Left lung (tissue), 10 donors: Measurements from ENCODE around the gene MRTFB. TPM values are rescaled to one million over a fixed set of nuclear protein-coding genes. Genes with fewer than 3 reads are reported as not detected.
A peak's percentile ranks its signal among the peaks of the same experiment; 100 is the strongest.

Experiments
- ATAC-seq: fragments of 200-7000 bp; cut with Tn5 transposase; one replicate; pipeline ENCODE4 v1.9.1; 2020; ENCODE audit warnings: moderate library complexity
- DNase-seq, 4 donors: peaks; one replicate each; pipeline ENCODE4 v3.0.0-alpha.2; 2013 to 2020
- H3K27ac ChIP-seq, 2 donors: fragments of 200-600 bp; sonication (generic) in 1 of 2; one replicate each; pipeline versions ENCODE4 v1.5.0 to v1.8.0; 2020 to 2021
- H3K27me3 ChIP-seq, 2 donors: fragments of 200-600 bp; sonication (generic) in 1 of 2; one replicate each; pipeline versions ENCODE4 v1.5.0 to v1.8.0; 2020 to 2021
- H3K36me3 ChIP-seq, 2 donors: fragments of 200-600 bp; sonication (generic) in 1 of 2; one replicate each; pipeline versions ENCODE4 v1.5.0 to v1.8.0; 2020 to 2021
- H3K4me1 ChIP-seq, 2 donors: fragments of 200-600 bp; one replicate each; pipeline ENCODE4 v1.8.0; 2021
- H3K4me3 ChIP-seq, 2 donors: fragments of 200-600 bp; sonication (generic) in 1 of 2; one replicate each; pipeline versions ENCODE4 v1.5.0 to v1.8.0; 2020 to 2021; ENCODE audit warnings: mild to moderate bottlenecking in 1 of 2
- H3K9me3 ChIP-seq, 2 donors: fragments of 200-600 bp; sonication (generic) in 1 of 2; one replicate each; pipeline versions ENCODE4 v1.5.0 to v1.8.0; 2020 to 2021
- CTCF ChIP-seq, 2 donors: fragments of 200-600 bp; sonication (generic) in 1 of 2; IDR thresholded peaks; one replicate each; pipeline versions ENCODE4 v1.5.0 to v1.8.0; 2021; ENCODE audit warnings: antibody characterized with exemption in 2 of 2
- intact Hi-C, 2 donors: fragments of 100-400 bp; cut with DNase I; formaldehyde crosslinking; loops; one replicate each; pipeline versions ENCODE4 v1.11.2 to v1.14.2; 2022
- polyA plus RNA-seq, 6 donors: library from polyadenylated mRNA; unstranded; fragments of 120-200 nt; gene quantifications; one replicate each; pipeline ENCODE4 v1.2.1, GENCODE V29; 2013; ENCODE audit not compliant: insufficient read length in 6 of 6
- total RNA-seq, 2 donors: library from RNA; stranded (reverse); fragmentation: NEBNext Ultra II Directional; extraction: Animal tissue kit (Norgen Biotek cat#: 25700); gene quantifications; one replicate each; pipeline ENCODE4 v1.2.1, GENCODE V29; 2021
- donor health status: DM: no; HTN: yes; CAD: no.
- donor health status: DM: no; HTN: no; CAD: no.

MRTFB gene
- total and polyA plus RNA-seq, 8 donors: 34.4 to 48.9 (median 36.7) TPM

- Histone ChIP-seq H3K4me1 (peaks cover 23 to 26% of the 10 kb centered on the region in 2 donors), H3K36me3 (no peaks in the 10 kb centered on the region), H3K9me3 (no peaks in the 10 kb centered on the region), H3K27me3 (no peaks in the 10 kb centered on the region), H3K4me3 (no peak overlapping the region), H3K27ac (peak overlapping the region in 1 of 2 donors; percentile 35)
- intact Hi-C loops: no loop called here
- no peak for TF ChIP-seq CTCF (IDR thresholded peaks at IDR 0.05)
- ATAC-seq (peak; percentile 30), DNase-seq (no peak)
Measured at GRCh38 chr16:14087590-14088154, 16.6 kb downstream of the MRTFB start.

- Histone ChIP-seq H3K27me3 (no peaks in the 10 kb centered on the region), H3K9me3 (no peaks in the 10 kb centered on the region), H3K4me3 (no peak overlapping the region), H3K36me3 (no peaks in the 10 kb centered on the region), H3K27ac (peak overlapping the region in 1 of 2 donors; percentile 33), H3K4me1 (peaks cover 23 to 26% of the 10 kb centered on the region in 2 donors)
- peak; percentile 52 for ATAC-seq
- TF ChIP-seq CTCF (IDR thresholded peaks at IDR 0.05): no peak
- intact Hi-C loops: no loop called here
- DNase-seq: no peak
Measured at GRCh38 chr16:14088155-14088753, 17.1 kb downstream of the MRTFB start.

GRCh38 chr16:14089283-14089823 is 18.2 kb downstream of the MRTFB start:
- peaks cover 23 to 30% of the 10 kb centered on the region in 2 donors for H3K4me1 ChIP-seq
- ATAC-seq: no peak

GRCh38 chr16:14092561-14092960 is 21.4 kb downstream of the MRTFB start:
- ATAC-seq: no peak
- H3K9me3 ChIP-seq: no peaks in the 10 kb centered on the region
- H3K27me3 ChIP-seq: no peaks in the 10 kb centered on the region
- intact Hi-C loops: no loop called here
- H3K4me1 ChIP-seq: peaks cover 11 to 37% of the 10 kb centered on the region in 2 donors
- peak overlapping the region in 1 of 2 donors; percentile 21 for H3K27ac ChIP-seq
- H3K36me3 ChIP-seq: no peaks in the 10 kb centered on the region
- no peak for DNase-seq
- no peak overlapping the region for H3K4me3 ChIP-seq
- TF ChIP-seq CTCF (IDR thresholded peaks at IDR 0.05): no peak

More at GRCh38 chr16:14089283-14089823, 18.2 kb downstream of the MRTFB start:
- H3K27ac ChIP-seq: no peak overlapping the region
- H3K27me3 ChIP-seq: no peaks in the 10 kb centered on the region
- no peak overlapping the region for H3K4me3 ChIP-seq
- H3K9me3 ChIP-seq: no peaks in the 10 kb centered on the region
- no peak for TF ChIP-seq CTCF (IDR thresholded peaks at IDR 0.05)
- H3K36me3 ChIP-seq: no peaks in the 10 kb centered on the region
- intact Hi-C loops: no loop called here
- DNase-seq: no peak

GRCh38 chr16:14095883-14096551 is 24.9 kb downstream of the MRTFB start:
- ATAC-seq (peak; percentile 35), DNase-seq (no peak)
- Histone ChIP-seq H3K4me1 (peaks cover 0 to 21% of the 10 kb centered on the region in 2 donors), H3K4me3 (no peak overlapping the region), H3K27me3 (no peaks in the 10 kb centered on the region), H3K27ac (peak overlapping the region; percentile 54 to 57), H3K9me3 (no peaks in the 10 kb centered on the region), H3K36me3 (no peaks in the 10 kb centered on the region)
- intact Hi-C loops: no loop called here
- TF ChIP-seq CTCF (IDR thresholded peaks at IDR 0.05): no peak
